ENCODE results near the gene ZNF71. TPM values are rescaled to one million over a fixed set of nuclear protein-coding genes. Genes with fewer than 3 reads are reported as not detected.

Gene ZNF71
- total RNA-seq, 2 experiments from 2014 or later: 4.5 to 6.2 TPM

DNA sequence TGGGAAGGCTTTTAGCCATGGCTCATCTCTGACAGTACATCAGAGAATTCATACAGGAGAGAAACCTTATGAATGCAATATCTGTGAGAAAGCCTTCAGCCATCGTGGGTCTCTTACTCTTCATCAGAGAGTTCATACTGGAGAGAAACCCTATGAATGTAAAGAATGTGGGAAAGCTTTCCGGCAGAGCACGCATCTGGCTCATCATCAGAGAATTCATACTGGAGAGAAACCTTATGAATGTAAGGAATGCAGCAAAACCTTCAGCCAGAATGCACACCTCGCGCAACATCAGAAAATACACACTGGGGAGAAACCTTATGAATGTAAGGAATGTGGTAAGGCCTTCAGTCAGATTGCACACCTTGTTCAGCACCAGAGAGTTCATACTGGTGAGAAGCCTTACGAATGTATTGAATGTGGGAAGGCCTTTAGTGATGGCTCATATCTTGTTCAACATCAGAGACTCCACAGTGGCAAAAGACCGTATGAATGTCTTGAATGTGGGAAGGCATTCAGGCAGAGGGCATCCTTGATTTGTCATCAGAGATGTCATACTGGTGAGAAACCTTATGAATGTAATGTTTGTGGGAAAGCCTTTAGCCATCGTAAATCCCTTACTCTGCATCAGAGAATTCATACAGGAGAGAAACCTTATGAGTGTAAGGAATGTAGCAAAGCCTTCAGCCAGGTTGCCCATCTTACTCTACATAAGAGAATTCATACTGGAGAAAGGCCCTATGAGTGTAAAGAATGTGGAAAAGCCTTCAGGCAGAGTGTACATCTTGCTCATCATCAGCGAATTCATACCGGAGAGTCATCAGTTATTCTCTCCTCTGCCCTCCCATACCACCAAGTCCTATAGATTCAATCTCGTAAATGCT lies 17.1 kb upstream of the ZNF71 start:
- no peak overlapping the region for H3K27ac ChIP-seq (ENCODE audit: low read depth, low read length, poor library complexity, severe bottlenecking)
- BruUV-seq (replicated peaks): no TSS peak
- no peak for TF ChIP-seq EZH2phosphoT487 (IDR thresholded peaks at IDR 0.05; ENCODE audit: borderline replicate concordance, low read depth, low read length)
- TF ChIP-seq, protein P1, sequence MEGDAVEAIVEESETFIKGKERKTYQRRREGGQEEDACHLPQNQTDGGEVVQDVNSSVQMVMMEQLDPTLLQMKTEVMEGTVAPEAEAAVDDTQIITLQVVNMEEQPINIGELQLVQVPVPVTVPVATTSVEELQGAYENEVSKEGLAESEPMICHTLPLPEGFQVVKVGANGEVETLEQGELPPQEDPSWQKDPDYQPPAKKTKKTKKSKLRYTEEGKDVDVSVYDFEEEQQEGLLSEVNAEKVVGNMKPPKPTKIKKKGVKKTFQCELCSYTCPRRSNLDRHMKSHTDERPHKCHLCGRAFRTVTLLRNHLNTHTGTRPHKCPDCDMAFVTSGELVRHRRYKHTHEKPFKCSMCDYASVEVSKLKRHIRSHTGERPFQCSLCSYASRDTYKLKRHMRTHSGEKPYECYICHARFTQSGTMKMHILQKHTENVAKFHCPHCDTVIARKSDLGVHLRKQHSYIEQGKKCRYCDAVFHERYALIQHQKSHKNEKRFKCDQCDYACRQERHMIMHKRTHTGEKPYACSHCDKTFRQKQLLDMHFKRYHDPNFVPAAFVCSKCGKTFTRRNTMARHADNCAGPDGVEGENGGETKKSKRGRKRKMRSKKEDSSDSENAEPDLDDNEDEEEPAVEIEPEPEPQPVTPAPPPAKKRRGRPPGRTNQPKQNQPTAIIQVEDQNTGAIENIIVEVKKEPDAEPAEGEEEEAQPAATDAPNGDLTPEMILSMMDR (conservative IDR thresholded peaks at IDR 0.05; ENCODE audit: low read length): no peak
- H3K9me3 ChIP-seq (ENCODE audit: low read length): peaks cover 34% of the 10 kb centered on the region
- H3K9me2 ChIP-seq (ENCODE audit: insufficient read depth, low read length): no peaks in the 10 kb centered on the region
- ChIA-PET CTCF (ENCODE audit: unreplicated experiment) (no interaction called here), POLR2A (no interaction called here)
- no peaks in the 10 kb centered on the region for H3K36me3 ChIP-seq (ENCODE audit: insufficient read depth, low read length)
- intact Hi-C loops (cut with micrococcal nuclease; ENCODE audit: unreplicated experiment): no loop called here
- H3K79me2 ChIP-seq (ENCODE audit: insufficient read depth, low read depth, low read length): no peaks in the 10 kb centered on the region
- no peaks in the 10 kb centered on the region for H3K4me1 ChIP-seq (ENCODE audit: insufficient read depth, low read length, poor library complexity, severe bottlenecking)
- no peak overlapping the region for H2AFZ ChIP-seq (ENCODE audit: low read length)
- no peaks in the 10 kb centered on the region for H4K20me1 ChIP-seq (ENCODE audit: insufficient read depth, low read length)
- no peak for DNase-seq (ENCODE audit: low spot score)
- H3K4me2 ChIP-seq (ENCODE audit: low read length): no peak overlapping the region
- no peak overlapping the region for H3K4me3 ChIP-seq (ENCODE audit: low read depth, low read length, poor library complexity, severe bottlenecking)

- no peaks in the 10 kb centered on the region for H3K9me3 ChIP-seq (ENCODE audit: low read length)
- H3K4me3 ChIP-seq (ENCODE audit: low read depth, low read length, poor library complexity, severe bottlenecking): peak overlapping the region; percentile 93
- peak overlapping the region; percentile 84 for H2AFZ ChIP-seq (ENCODE audit: low read length)
- intact Hi-C loops (cut with micrococcal nuclease; ENCODE audit: unreplicated experiment): no loop called here
- CTCF ChIA-PET (ENCODE audit: unreplicated experiment): no interaction called here
- DNase-seq (ENCODE audit: low spot score): no peak
- H3K79me2 ChIP-seq (ENCODE audit: insufficient read depth, low read depth, low read length): peaks cover 5% of the 10 kb centered on the region; the same call in 1 of the 2 replicates
- no peaks in the 10 kb centered on the region for H4K20me1 ChIP-seq (ENCODE audit: insufficient read depth, low read length)
- H3K27ac ChIP-seq (ENCODE audit: low read depth, low read length, poor library complexity, severe bottlenecking): no peak overlapping the region
- TF ChIP-seq, protein P1 (conservative IDR thresholded peaks at IDR 0.05; ENCODE audit: low read length): no peak
- TF ChIP-seq EZH2phosphoT487 (IDR thresholded peaks at IDR 0.05; ENCODE audit: borderline replicate concordance, low read depth, low read length): no peak
- no TSS peak for BruUV-seq (replicated peaks)
- H3K9me2 ChIP-seq (ENCODE audit: insufficient read depth, low read length): no peaks in the 10 kb centered on the region
- H3K4me2 ChIP-seq (ENCODE audit: low read length): peak overlapping the region; percentile 75
- H3K36me3 ChIP-seq (ENCODE audit: insufficient read depth, low read length): peaks cover 9% of the 10 kb centered on the region; the same call in 1 of the 2 replicates
- peaks cover 5% of the 10 kb centered on the region for H3K4me1 ChIP-seq (ENCODE audit: insufficient read depth, low read length, poor library complexity, severe bottlenecking)
- POLR2A ChIA-PET: no interaction called here
These were observed 688 bp upstream of the ZNF71 start for GRCh38 chr19:56594446-56594782.

DNA sequence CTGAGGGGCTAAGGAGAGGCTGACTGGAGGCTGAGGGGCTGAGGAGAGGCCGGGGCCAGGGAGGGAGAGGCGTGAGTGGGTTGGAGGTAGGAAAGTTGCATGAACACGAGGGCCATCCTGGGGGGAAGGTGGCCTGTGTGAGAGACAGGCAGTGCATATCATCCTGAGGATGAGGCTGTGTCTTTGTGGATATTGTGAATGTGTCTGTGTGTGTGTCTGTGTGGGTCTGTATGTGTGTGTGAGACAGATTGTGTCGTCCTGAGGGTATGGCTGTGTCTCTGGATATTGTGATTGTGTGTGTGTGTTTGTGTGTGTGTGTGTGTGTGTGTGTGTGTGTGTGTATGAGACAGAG lies 422 bp downstream of the ZNF71 start:
- CTCF ChIA-PET (ENCODE audit: unreplicated experiment): no interaction called here
- peak overlapping the region; percentile 75 for H3K4me2 ChIP-seq (ENCODE audit: low read length)
- H3K27ac ChIP-seq (ENCODE audit: low read depth, low read length, poor library complexity, severe bottlenecking): no peak overlapping the region

More for the DNA sequence above, 422 bp downstream of the ZNF71 start:
- Histone ChIP-seq H3K4me1 (ENCODE audit: insufficient read depth, low read length, poor library complexity, severe bottlenecking) (peaks cover 5% of the 10 kb centered on the region), H3K4me3 (ENCODE audit: low read depth, low read length, poor library complexity, severe bottlenecking) (peak overlapping the region; percentile 93), H3K9me2 (ENCODE audit: insufficient read depth, low read length) (no peaks in the 10 kb centered on the region), H3K79me2 (ENCODE audit: insufficient read depth, low read depth, low read length) (peaks cover 5% of the 10 kb centered on the region; the same call in 1 of the 2 replicates), H3K9me3 (ENCODE audit: low read length) (no peaks in the 10 kb centered on the region), H3K36me3 (ENCODE audit: insufficient read depth, low read length) (peaks cover 10% of the 10 kb centered on the region; the same call in 1 of the 2 replicates), H2AFZ (ENCODE audit: low read length) (peak overlapping the region; percentile 84), H4K20me1 (ENCODE audit: insufficient read depth, low read length) (no peaks in the 10 kb centered on the region)
- BruUV-seq (replicated peaks): no TSS peak
- POLR2A ChIA-PET: no interaction called here
- no peak for TF ChIP-seq EZH2phosphoT487 (IDR thresholded peaks at IDR 0.05; ENCODE audit: borderline replicate concordance, low read depth, low read length)
- TF ChIP-seq, protein P1 (conservative IDR thresholded peaks at IDR 0.05; ENCODE audit: low read length): no peak
- DNase-seq (ENCODE audit: low spot score): no peak
- intact Hi-C loops (cut with micrococcal nuclease; ENCODE audit: unreplicated experiment): no loop called here
